K562 (cell line): ENCODE data around the gene SNRNP70. TPM values are rescaled to one million over a fixed set of nuclear protein-coding genes. Genes with fewer than 3 reads are reported as not detected.

ENCODE experiments used
- AFF4 ChIP-seq: sonication (generic); formaldehyde crosslinking; IDR thresholded peaks from 2 replicates; pipeline ENCODE4 v1.8.0; 2023; ENCODE audit warnings: mild to moderate bottlenecking, missing genetic modification reagents
- BRF2 ChIP-seq: IDR thresholded peaks from 3 replicates; pipeline ENCODE4 v1.6.1; 2011; ENCODE audit warnings: borderline replicate concordance, mild to moderate bottlenecking; ENCODE audit not compliant: insufficient read length, insufficient read depth
- CLOCK ChIP-seq: fragments of 250-450 bp; sonication (Bioruptor Pico); IDR thresholded peaks from 2 replicates; pipeline ENCODE4 v1.4.0; 2020; ENCODE audit warnings: mild to moderate bottlenecking, moderate library complexity, borderline replicate concordance
- E2F8 ChIP-seq: fragments of 450-650 bp; IDR thresholded peaks from 2 replicates; pipeline ENCODE4 v1.7.1; 2018; ENCODE audit warnings: mild to moderate bottlenecking, low read depth; ENCODE audit not compliant: partially characterized antibody
- FOXA1 ChIP-seq: fragments of 450-650 bp; IDR thresholded peaks from 2 replicates; pipeline ENCODE4 v1.6.1; 2016; ENCODE audit warnings: mild to moderate bottlenecking, borderline replicate concordance
- HOMEZ ChIP-seq: fragments of 250-450 bp; sonication (Bioruptor Pico); IDR thresholded peaks from 2 replicates; pipeline ENCODE4 v1.4.0; 2020; ENCODE audit warnings: mild to moderate bottlenecking, moderate library complexity
- MYBL2 ChIP-seq, 2 experiments: fragments of 450-650 bp in 1 of 2; sonication (generic) in 1 of 2; formaldehyde crosslinking in 1 of 2; IDR thresholded peaks; 2 replicates each; pipeline versions ENCODE4 v1.6.1 to v1.8.1; 2017 to 2022; ENCODE audit warnings: borderline replicate concordance in 1 of 2, inconsistent platforms in 1 of 2, low read depth in 1 of 2, mild to moderate bottlenecking in 1 of 2, missing genetic modification reagents in 1 of 2, moderate library complexity in 1 of 2
- PCBP1 ChIP-seq: fragments of 200-400 bp; formaldehyde crosslinking; IDR thresholded peaks from 2 replicates; pipeline ENCODE4 v1.6.1; 2018; ENCODE audit warnings: mild to moderate bottlenecking, low read depth, low read length; ENCODE audit not compliant: poor library complexity, severe bottlenecking
- SIN3B ChIP-seq: fragments of 450-650 bp; IDR thresholded peaks from 2 replicates; pipeline ENCODE4 v1.6.1; 2017; ENCODE audit warnings: low read depth, mild to moderate bottlenecking, moderate library complexity
- ZNF583 ChIP-seq: fragments of 250-450 bp; sonication (Bioruptor Pico); IDR thresholded peaks from 2 replicates; pipeline ENCODE4 v1.4.0; 2020
- polyA plus RNA-seq, 8 experiments: library from polyadenylated mRNA; depleted of rRNA in 4 of 8; stranded (reverse) in 5 of 8; unstranded in 3 of 8; fragments of >200 nt; fragmentation: Nextera tagmentation in 2 of 8; fragmentation: Illumina TruSeq in 1 of 8; extraction: Ambion mirVana in 2 of 8; extraction: Trizol in 1 of 8; gene quantifications; 2 replicates each; pipeline versions ENCODE4 v1.2.1 to v1.2.3, GENCODE V29; 2011 to 2014; ENCODE audit warnings: inconsistent platforms in 1 of 8, missing spikeins in 1 of 8
- total RNA-seq, 7 experiments: library from RNA; depleted of rRNA in 6 of 7; stranded (reverse); fragments of >200 nt in 6 of 7; fragmentation: Illumina TruSeq in 2 of 7; extraction: Trizol in 2 of 7; gene quantifications; 2 replicates each; pipeline versions ENCODE4 v1.2.1 to v1.2.3, GENCODE V29; 2011 to 2021; ENCODE audit warnings: low replicate concordance in 1 of 7

SNRNP70 gene
- total and polyA plus RNA-seq, 9 of the 15 experiments (the other 6 are each of a cell fraction or from before 2014, with no cell fraction given): 2.8 to 496 (median 136) TPM

GRCh38 chr19:49085020-49085867 lies at the start of gene SNRNP70 (continued):
- TF ChIP-seq CLOCK (CRISPR knock-in tag): no peak
- TF ChIP-seq SIN3B: peak; percentile 71
- TF ChIP-seq MYBL2 (IDR thresholded peaks at IDR 0.05; ENCODE audit: low read depth): no peak
- TF ChIP-seq MYBL2 (CRISPR knock-in tag; IDR thresholded peaks at IDR 0.05; ENCODE audit: borderline replicate concordance): no peak
- TF ChIP-seq E2F8: peak; percentile 63
- TF ChIP-seq PCBP1: peak; percentile 98
- TF ChIP-seq AFF4 (CRISPR knock-in tag): no peak
- no peak for TF ChIP-seq BRF2
- no peak for TF ChIP-seq FOXA1
- peak; percentile 60; the same call in 1 of the 2 replicates for TF ChIP-seq ZNF583
- 0 out of 2 replicates have a peak, but pooled peaks have one; percentile 41 for TF ChIP-seq HOMEZ
